ENCODE data around the gene APH1B.
"Not testable (repeated sequence)": the region's sequence is repeated elsewhere in the genome, so short reads cannot be mapped to it uniquely, and the experiment has no call there.

The APH1B gene

DNA sequence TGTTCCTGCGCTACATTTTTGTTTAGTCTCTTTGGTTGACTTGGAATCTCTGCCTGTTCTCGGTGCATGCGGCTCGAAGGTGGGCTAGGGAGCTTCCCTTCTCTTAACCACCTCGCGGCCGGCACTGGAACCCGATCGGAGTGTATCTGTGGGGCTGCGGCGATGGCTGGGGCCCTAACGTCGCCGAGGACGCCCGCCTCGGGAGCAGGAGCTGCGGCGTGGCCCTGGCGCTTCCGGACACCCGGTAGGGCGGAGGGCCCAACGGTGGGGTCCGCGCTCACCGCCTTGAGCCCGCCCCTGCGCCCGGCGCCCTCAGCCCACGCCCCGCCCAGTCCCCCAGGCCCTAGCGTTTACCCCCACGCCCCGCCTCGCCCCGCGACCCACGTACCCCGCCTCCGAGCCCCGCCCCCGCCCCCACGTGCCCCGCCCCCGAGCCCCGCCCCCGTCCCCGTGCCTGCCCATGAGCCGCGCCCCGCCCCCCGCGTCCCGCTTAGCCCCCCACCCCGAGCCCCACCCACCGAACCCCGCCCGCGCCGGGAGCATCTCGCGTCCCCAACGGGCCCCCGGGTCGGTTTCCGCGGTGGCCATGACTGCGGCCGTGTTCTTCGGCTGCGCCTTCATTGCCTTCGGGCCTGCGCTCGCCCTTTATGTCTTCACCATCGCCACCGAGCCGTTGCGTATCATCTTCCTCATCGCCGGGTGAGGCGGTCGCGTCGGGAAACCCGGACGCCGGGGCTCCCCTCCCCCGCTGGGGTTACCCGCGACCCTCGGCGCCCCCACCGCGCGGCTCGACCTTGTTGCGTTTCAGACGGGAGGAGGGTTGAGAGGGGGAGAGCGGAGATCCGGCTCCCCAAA lies at the start of gene APH1B:
Gene APH1B, plus strand, starts transcription at position 568 of the 855 bp plus-strand sequence. Its CDS starts 19 bp downstream, at position 587.
- DNase-seq = peak; percentile 96

DNA sequence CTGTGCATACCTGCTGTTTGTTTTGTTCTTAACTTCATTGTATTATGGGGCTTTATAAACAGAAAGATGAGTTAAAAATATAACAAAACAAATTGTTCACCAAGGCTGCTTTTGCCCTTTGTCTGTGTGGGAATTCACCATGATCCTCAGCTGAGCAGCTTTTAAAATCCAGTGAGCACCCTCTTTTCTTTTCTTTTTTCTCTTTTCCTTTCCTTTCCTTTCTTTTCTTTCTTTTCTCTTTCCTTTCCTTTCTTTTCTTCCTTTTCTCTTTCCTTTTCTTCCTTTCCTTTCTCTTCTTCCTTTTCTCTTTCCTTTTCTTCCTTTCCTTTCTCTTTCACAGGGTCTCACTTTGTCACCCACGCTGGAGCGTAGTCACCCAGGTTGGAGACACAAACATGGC lies 49.7 kb upstream of the APH1B start:
- no peak for DNase-seq

DNA sequence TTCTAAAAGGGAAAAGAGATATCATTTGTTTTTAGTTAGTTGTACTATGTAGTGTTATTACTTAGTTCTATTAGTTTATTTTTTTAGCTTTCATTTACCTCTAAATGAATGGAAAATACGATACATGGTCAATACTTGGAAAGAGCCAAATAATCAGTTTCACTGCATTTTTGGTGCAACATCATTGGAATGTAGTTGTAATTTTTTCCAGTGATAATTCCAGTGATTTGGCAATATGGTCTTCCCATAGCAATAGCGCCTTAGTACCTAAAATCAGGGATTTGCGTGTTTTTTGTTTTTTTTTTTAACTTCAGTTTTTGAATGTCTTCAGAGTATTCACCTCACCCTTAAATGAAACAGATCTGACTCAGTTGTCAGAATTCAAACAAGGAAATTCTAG lies 46.2 kb upstream of the APH1B start:
- DNase-seq = no peak

- DNase-seq = peak; percentile 50
Observed at GRCh38 chr15:63231706-63232105, 45.7 kb upstream of the APH1B start.

DNA sequence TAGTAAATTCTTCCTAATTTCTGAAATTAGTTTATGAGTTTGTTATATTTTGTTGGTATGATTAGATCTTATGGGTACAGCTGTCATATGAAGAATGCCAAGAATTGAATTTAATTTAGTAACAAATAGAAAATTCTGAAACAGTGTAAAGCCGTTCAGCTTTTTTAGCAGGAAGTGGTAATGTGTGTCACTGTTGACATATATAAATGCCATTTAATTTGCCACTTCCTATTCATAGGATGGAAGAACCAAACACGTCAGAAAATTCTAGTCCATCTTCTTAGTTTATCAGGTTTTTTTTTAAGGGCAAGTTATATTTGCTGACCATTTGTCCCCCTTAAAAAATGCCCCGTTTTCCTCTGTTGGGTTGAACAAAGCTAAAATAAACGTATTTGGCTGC lies 45.0 kb upstream of the APH1B start:
- DNase-seq = peak; percentile 54

GRCh38 chr15:63232943-63233342 lies 44.5 kb upstream of the APH1B start:
- DNase-seq = peak; percentile 40

GRCh38 chr15:63233667-63234423 lies 43.6 kb upstream of the APH1B start:
- DNase-seq = peak; percentile 66

- peak; percentile 65 for DNase-seq
Observed at GRCh38 chr15:63234451-63234870, 42.9 kb upstream of the APH1B start.

- DNase-seq = no peak
Observed at GRCh38 chr15:63236272-63236671, 41.1 kb upstream of the APH1B start.

- not testable (repeated sequence) for DNase-seq
Observed at GRCh38 chr15:63237086-63237485, 40.3 kb upstream of the APH1B start.

- peak; percentile 63 for DNase-seq
Observed at GRCh38 chr15:63238171-63238570, 39.2 kb upstream of the APH1B start.

DNA sequence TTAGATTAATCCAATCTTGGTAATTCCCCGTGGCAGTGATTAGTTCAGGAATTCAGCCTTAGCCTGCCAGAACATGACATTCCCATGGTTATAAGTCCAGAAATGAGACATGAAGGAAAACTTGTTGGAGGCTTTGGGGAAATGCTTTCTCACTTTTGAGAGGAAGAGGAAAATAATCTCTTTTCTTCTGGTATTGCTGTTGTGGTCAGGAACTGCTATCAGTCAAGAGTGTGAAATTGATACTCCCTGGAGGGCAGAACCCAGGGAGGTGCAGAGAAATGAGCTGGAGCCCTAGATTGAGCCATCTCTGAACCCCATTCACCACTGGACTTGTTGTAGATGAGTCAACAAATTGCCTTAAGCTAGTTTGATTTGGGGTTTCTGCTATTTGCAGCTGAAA lies 38.6 kb upstream of the APH1B start:
- DNase-seq = peak; percentile 88

- no peak for DNase-seq
Observed at GRCh38 chr15:63240109-63240508, 37.3 kb upstream of the APH1B start.

GRCh38 chr15:63241316-63241715 lies 36.1 kb upstream of the APH1B start:
- DNase-seq = no peak

GRCh38 chr15:63243101-63243500 lies 34.3 kb upstream of the APH1B start:
- no peak for DNase-seq

DNA sequence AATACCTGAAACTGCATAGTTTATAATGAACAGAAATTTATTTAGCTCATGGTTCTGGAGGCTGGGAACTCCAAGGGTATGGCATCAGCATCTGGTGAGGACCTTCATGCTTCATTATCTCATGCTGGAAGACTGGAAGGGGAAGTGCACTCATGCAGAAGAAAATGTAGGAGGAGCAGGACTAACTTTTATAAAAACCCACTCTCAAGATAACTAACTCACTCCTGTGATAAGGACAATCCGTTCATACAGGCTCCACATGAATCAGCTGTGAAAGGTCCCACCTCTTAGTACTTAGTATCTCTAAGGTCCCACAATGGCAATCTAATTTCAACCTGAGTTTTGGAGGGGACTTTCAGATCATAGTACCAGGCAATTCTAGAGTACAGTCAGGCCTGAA lies 33.6 kb upstream of the APH1B start:
- peak; percentile 36 for DNase-seq

- DNase-seq = no peak
Observed at GRCh38 chr15:63244399-63244798, 33.0 kb upstream of the APH1B start.

- peak; percentile 38 for DNase-seq
Observed at GRCh38 chr15:63244976-63245645, 32.3 kb upstream of the APH1B start.

DNA sequence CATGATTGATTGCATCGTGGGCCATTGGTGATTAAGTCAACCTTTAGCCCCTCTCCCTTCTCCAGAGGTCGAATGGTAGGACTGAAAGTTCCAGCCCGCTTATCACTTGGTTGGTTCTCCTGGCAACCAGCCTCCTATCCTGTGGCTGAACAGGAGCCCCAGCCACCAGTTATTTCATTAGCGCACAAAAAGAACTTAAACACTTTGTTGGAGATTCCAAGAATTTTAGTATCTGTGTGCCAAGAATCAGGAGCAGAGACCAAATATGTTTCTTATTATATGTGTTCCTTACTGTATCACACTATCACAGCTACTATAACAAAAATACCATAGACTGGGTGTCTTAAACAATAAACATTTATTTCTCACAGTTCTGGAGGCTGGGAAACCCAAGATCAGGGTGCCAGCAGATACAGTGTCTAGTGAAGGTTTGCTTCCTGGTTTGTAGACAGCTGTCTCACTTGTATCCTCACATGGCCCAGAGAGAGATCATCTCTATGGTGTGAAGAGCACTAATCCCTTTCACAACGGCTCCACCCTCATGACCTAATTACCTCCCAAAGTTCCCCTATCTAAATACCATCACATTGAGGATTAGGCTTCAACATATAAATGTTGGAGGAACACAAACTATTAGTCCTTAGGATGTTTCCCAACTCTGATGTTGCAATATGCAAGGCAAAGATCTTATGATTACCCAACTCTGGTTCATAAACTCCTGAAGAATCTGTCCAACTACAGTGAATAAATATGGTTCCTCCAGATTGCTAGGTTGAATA lies 30.5 kb upstream of the APH1B start:
- DNase-seq = peak; percentile 59

GRCh38 chr15:63250312-63250965 lies 27.0 kb upstream of the APH1B start:
- no peak for DNase-seq

DNA sequence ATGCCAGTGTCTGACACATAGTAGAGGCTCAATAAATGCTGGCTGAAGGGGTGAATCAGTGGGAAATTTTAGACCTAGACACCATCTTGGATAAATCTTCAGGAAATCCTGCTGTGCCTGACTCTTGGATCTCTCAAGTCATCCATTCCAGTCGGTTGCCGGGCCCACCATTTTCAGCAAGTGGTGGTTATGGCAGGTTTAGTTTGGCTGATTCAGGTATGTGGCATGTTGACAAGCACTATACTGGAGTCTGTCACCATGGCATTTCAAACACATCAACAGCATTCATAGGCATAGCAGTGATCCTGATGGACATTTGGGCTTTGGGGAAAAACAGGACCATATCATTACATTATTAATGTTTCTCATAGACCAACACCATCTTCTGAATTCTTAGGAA lies 25.7 kb upstream of the APH1B start:
- no peak for DNase-seq

- DNase-seq = no peak
Observed at GRCh38 chr15:63252292-63252691, 25.1 kb upstream of the APH1B start.
